ENCODE measurements around the gene EPG5. TPM values are rescaled to one million over a fixed set of nuclear protein-coding genes. Genes with fewer than 3 reads are reported as not detected.

EPG5 gene
- total RNA-seq, 1 experiment from 2014 or later, result 12.9 TPM

GRCh38 chr18:45926691-45927090 lies 40.4 kb downstream of the EPG5 start:
- Histone ChIP-seq H3K4me3 (ENCODE audit: low read depth in 2 of 2, low read length in 2 of 2) (no peak overlapping the region), H3K36me3 (ENCODE audit: control insufficient read depth, insufficient read depth, low read length) (peaks cover 5% of the 10 kb centered on the region; the same call in 1 of the 2 replicates), H3K27me3 (ENCODE audit: control insufficient read depth, insufficient read depth, low read length) (no peaks in the 10 kb centered on the region), H3K27ac (ENCODE audit: low read length) (no peak overlapping the region), H3K9me3 (ENCODE audit: control insufficient read depth, insufficient read depth, low read depth, low read length) (no peaks in the 10 kb centered on the region), H3K4me1 (ENCODE audit: control insufficient read depth, insufficient read depth, low read length) (no peaks in the 10 kb centered on the region)
- intact Hi-C loops (cut with micrococcal nuclease; ENCODE audit: unreplicated experiment), result no loop called here
- TF ChIP-seq SIN3A (IDR thresholded peaks at IDR 0.05; ENCODE audit: borderline replicate concordance, insufficient read depth, low read depth, low read length), result no peak
- no peak for TF ChIP-seq TCF7L2 (IDR thresholded peaks at IDR 0.05; ENCODE audit: low read depth, low read length)
- TF ChIP-seq REST (IDR thresholded peaks at IDR 0.05; ENCODE audit: insufficient read depth in 1 of 2, low read depth in 2 of 2, low read length in 1 of 2), result no peak
- no peak for TF ChIP-seq CTCF (IDR thresholded peaks at IDR 0.05)
- no peak for TF ChIP-seq POLR2AphosphoS5 (IDR thresholded peaks at IDR 0.05; ENCODE audit: low read depth, low read length)
- in situ Hi-C loops (cut with HindIII; ENCODE audit: low pct_unique_long_range_greater_than_20kb, low sequenced_read_pairs), result no loop called here
- ATAC-seq (no peak), DNase-seq (ENCODE audit: low read depth, low spot score) (no peak)
- ChIA-PET CTCF (no interaction called here), POLR2A (no interaction called here)
- no TSS peak for BruUV-seq (replicated peaks)

GRCh38 chr18:45926085-45926484 lies 41.0 kb downstream of the EPG5 start:
- intact Hi-C loops (cut with micrococcal nuclease; ENCODE audit: unreplicated experiment), result no loop called here
- H3K4me3 ChIP-seq (ENCODE audit: low read depth in 2 of 2, low read length in 2 of 2), result no peak overlapping the region
- H3K9me3 ChIP-seq (ENCODE audit: control insufficient read depth, insufficient read depth, low read depth, low read length), result no peaks in the 10 kb centered on the region
- CTCF ChIA-PET, result no interaction called here
- no peaks in the 10 kb centered on the region for H3K4me1 ChIP-seq (ENCODE audit: control insufficient read depth, insufficient read depth, low read length)
- DNase-seq (ENCODE audit: low read depth, low spot score) (no peak), ATAC-seq (no peak)
- no peak for TF ChIP-seq CTCF (IDR thresholded peaks at IDR 0.05)
- no peak for TF ChIP-seq POLR2AphosphoS5 (IDR thresholded peaks at IDR 0.05; ENCODE audit: low read depth, low read length)
- no peak for TF ChIP-seq TCF7L2 (IDR thresholded peaks at IDR 0.05; ENCODE audit: low read depth, low read length)
- TF ChIP-seq SIN3A (IDR thresholded peaks at IDR 0.05; ENCODE audit: borderline replicate concordance, insufficient read depth, low read depth, low read length), result no peak
- TF ChIP-seq REST (IDR thresholded peaks at IDR 0.05; ENCODE audit: insufficient read depth in 1 of 2, low read depth in 2 of 2, low read length in 1 of 2), result no peak
- no peaks in the 10 kb centered on the region for H3K27me3 ChIP-seq (ENCODE audit: control insufficient read depth, insufficient read depth, low read length)
- BruUV-seq (replicated peaks), result no TSS peak
- peaks cover 5% of the 10 kb centered on the region; the same call in 1 of the 2 replicates for H3K36me3 ChIP-seq (ENCODE audit: control insufficient read depth, insufficient read depth, low read length)
- in situ Hi-C loops (cut with HindIII; ENCODE audit: low pct_unique_long_range_greater_than_20kb, low sequenced_read_pairs), result no loop called here
- H3K27ac ChIP-seq (ENCODE audit: low read length), result no peak overlapping the region
- POLR2A ChIA-PET, result no interaction called here

All from Panc1 (cell line).